ENCODE data around the gene SOCS3. TPM values are rescaled to one million over a fixed set of nuclear protein-coding genes. Genes with fewer than 3 reads are reported as not detected.
A peak's percentile ranks its signal among the peaks of the same experiment; 100 is the strongest.

Gene SOCS3
- total RNA-seq, 4 donors from 2014 or later, result 12.5 to 45.0 (median 13.0) TPM

- 72 to 78% methylated on average over 3 of the region's 3 CpGs for WGBS, 2 donors
- DNase-seq (ENCODE audit: low spot score in 2 of 2), result no peak
- intact Hi-C loops (cut with DNase I; ENCODE audit: low total_unique reads), result no loop called here
- no peak overlapping the region for H3K4me3 ChIP-seq (ENCODE audit: low read depth, poor library complexity, severe bottlenecking)
- no peak for TF ChIP-seq POLR2A (IDR thresholded peaks at IDR 0.05)
- TF ChIP-seq CTCF (IDR thresholded peaks at IDR 0.05), result no peak
Measured at GRCh38 chr17:78355701-78356100, 4.2 kb downstream of the SOCS3 start.

- intact Hi-C loops (cut with DNase I; ENCODE audit: low total_unique reads), result no loop called here
- H3K4me3 ChIP-seq (ENCODE audit: low read depth, poor library complexity, severe bottlenecking), result no peak overlapping the region
- DNase-seq (ENCODE audit: low spot score in 2 of 2), result no peak
- TF ChIP-seq CTCF (IDR thresholded peaks at IDR 0.05) (no peak), POLR2A (IDR thresholded peaks at IDR 0.05) (no peak)
- 81 to 84% methylated on average over 9 of the region's 9 CpGs for WGBS, 2 donors
Measured at GRCh38 chr17:78355045-78355641, 4.7 kb downstream of the SOCS3 start.

- intact Hi-C loops (cut with DNase I; ENCODE audit: low total_unique reads), result no loop called here
- no peak for TF ChIP-seq CTCF (IDR thresholded peaks at IDR 0.05)
- TF ChIP-seq POLR2A (IDR thresholded peaks at IDR 0.05), result no peak
- no peak for DNase-seq (ENCODE audit: low spot score in 2 of 2)
- H3K4me3 ChIP-seq (ENCODE audit: low read depth, poor library complexity, severe bottlenecking), result no peak overlapping the region
- 90 to 96% methylated on average over 8 of the region's 8 CpGs for WGBS, 2 donors
Measured at GRCh38 chr17:78353834-78354233, 6.0 kb downstream of the SOCS3 start.

GRCh38 chr17:78351449-78352006, 8.3 kb downstream of the SOCS3 start:
- H3K4me3 ChIP-seq (ENCODE audit: low read depth, poor library complexity, severe bottlenecking), result no peak overlapping the region
- 14 to 26% methylated on average over 10 to 16 of the region's 16 CpGs for WGBS, 2 donors
- TF ChIP-seq POLR2A (IDR thresholded peaks at IDR 0.05) (no peak), CTCF (IDR thresholded peaks at IDR 0.05) (peak in 1 of 3 donors; percentile 10)
- DNase-seq (ENCODE audit: low spot score in 2 of 2), result peak; percentile 94 to 99
- intact Hi-C loops (cut with DNase I; ENCODE audit: low total_unique reads), result no loop called here

- no peak for TF ChIP-seq CTCF (IDR thresholded peaks at IDR 0.05)
- no peak for TF ChIP-seq POLR2A (IDR thresholded peaks at IDR 0.05)
- intact Hi-C loops (cut with DNase I; ENCODE audit: low total_unique reads), result no loop called here
- DNase-seq (ENCODE audit: low spot score in 2 of 2), result no peak
- no peak overlapping the region for H3K4me3 ChIP-seq (ENCODE audit: low read depth, poor library complexity, severe bottlenecking)
- 63 to 65% methylated on average over 4 of the region's 4 CpGs for WGBS, 2 donors
Measured at GRCh38 chr17:78349891-78350642, 9.8 kb downstream of the SOCS3 start.

Data from lower leg skin (tissue), 4 donors.